ENCODE measurements around the gene SLC51B. TPM values are rescaled to one million over a fixed set of nuclear protein-coding genes. Genes with fewer than 3 reads are reported as not detected.
A peak's percentile ranks its signal among the peaks of the same experiment; 100 is the strongest.
"Not testable (repeated sequence)": the region's sequence is repeated elsewhere in the genome, so short reads cannot be mapped to it uniquely, and the experiment has no call there.

SLC51B gene
- total RNA-seq, 2 experiments from 2014 or later, result not detected

- DNase-seq (no peak), ATAC-seq (no peak)
- H3K36me3 Mint-ChIP-seq, result peaks cover 9% of the 10 kb centered on the region
- H3K4me1 Mint-ChIP-seq, result peaks cover 25% of the 10 kb centered on the region
- no peak overlapping the region for H3K27ac Mint-ChIP-seq
- peak overlapping the region; percentile 89 for H3K4me3 Mint-ChIP-seq
- CTCF ChIA-PET, result no interaction called here
- peaks cover 20% of the 10 kb centered on the region for H3K27me3 Mint-ChIP-seq
- no peaks in the 10 kb centered on the region for H3K9me3 Mint-ChIP-seq (ENCODE audit: low read depth)
Measured at GRCh38 chr15:65029736-65030208, 15.4 kb upstream of the SLC51B start.

- peak; percentile 58 for DNase-seq
- peaks cover 20% of the 10 kb centered on the region for H3K27me3 Mint-ChIP-seq
- no peaks in the 10 kb centered on the region for H3K36me3 Mint-ChIP-seq
- H3K4me3 Mint-ChIP-seq, result no peak overlapping the region
- no peaks in the 10 kb centered on the region for H3K9me3 Mint-ChIP-seq (ENCODE audit: low read depth)
- H3K27ac Mint-ChIP-seq, result no peak overlapping the region
- peaks cover 17% of the 10 kb centered on the region for H3K4me1 Mint-ChIP-seq
- CTCF ChIA-PET, result interaction anchor here (0.9 to 2.3 kb wide), 16 partner anchors 10 to 352 kb away, joined by 3 to 16 read pairs (median 5); partner anchors contain the start of genes KBTBD13 and PARP16
- peak; percentile 27 for ATAC-seq
Measured at GRCh38 chr15:65032801-65033537, 12.2 kb upstream of the SLC51B start.

- Mint-ChIP-seq H3K4me1 (peaks cover 11% of the 10 kb centered on the region), H3K27ac (no peak overlapping the region), H3K36me3 (no peaks in the 10 kb centered on the region), H3K27me3 (peaks cover 20% of the 10 kb centered on the region), H3K9me3 (ENCODE audit: low read depth) (no peaks in the 10 kb centered on the region), H3K4me3 (no peak overlapping the region)
- ATAC-seq (no peak), DNase-seq (no peak)
- CTCF ChIA-PET, result interaction anchor here (0.6 to 2.3 kb wide), 24 partner anchors 9 to 351 kb away, joined by 3 to 16 read pairs (median 5); partner anchors contain the start of genes KBTBD13 and PARP16
Measured at GRCh38 chr15:65033659-65034269, 11.4 kb upstream of the SLC51B start.

GRCh38 chr15:65034719-65035118 is 10.5 kb upstream of the SLC51B start:
- Mint-ChIP-seq H3K27me3 (peaks cover 20% of the 10 kb centered on the region), H3K27ac (no peak overlapping the region), H3K4me3 (no peak overlapping the region), H3K9me3 (ENCODE audit: low read depth) (no peaks in the 10 kb centered on the region), H3K36me3 (no peaks in the 10 kb centered on the region), H3K4me1 (peaks cover 11% of the 10 kb centered on the region)
- no peak for DNase-seq
- ATAC-seq, result no peak
- CTCF ChIA-PET, result interaction anchor here (1.0 to 2.3 kb wide), 13 partner anchors 8 to 350 kb away, joined by 3 to 16 read pairs (median 6); partner anchors contain the start of genes PARP16 and PDCD7

- Mint-ChIP-seq H3K9me3 (ENCODE audit: low read depth) (no peaks in the 10 kb centered on the region), H3K4me3 (no peak overlapping the region), H3K4me1 (peaks cover 9% of the 10 kb centered on the region), H3K27me3 (peaks cover 7% of the 10 kb centered on the region), H3K27ac (no peak overlapping the region), H3K36me3 (no peaks in the 10 kb centered on the region)
- CTCF ChIA-PET, result no interaction called here
- DNase-seq, result no peak
- ATAC-seq, result no peak
Measured at GRCh38 chr15:65037309-65037708, 7.9 kb upstream of the SLC51B start.

- CTCF ChIA-PET, result interaction anchor here (1.3 kb wide), 1 partner anchor 63 kb away, joined by 3 read pairs; no protein-coding TSS in a partner anchor
- H3K4me1 Mint-ChIP-seq, result peaks cover 5% of the 10 kb centered on the region
Measured at GRCh38 chr15:65038428-65038827, 6.8 kb upstream of the SLC51B start.

GRCh38 chr15:65038836-65039235 is 6.4 kb upstream of the SLC51B start:
- ATAC-seq (no peak), DNase-seq (no peak)
- Mint-ChIP-seq H3K27ac (no peak overlapping the region), H3K9me3 (ENCODE audit: low read depth) (no peaks in the 10 kb centered on the region), H3K4me3 (no peak overlapping the region), H3K36me3 (no peaks in the 10 kb centered on the region), H3K27me3 (no peaks in the 10 kb centered on the region), H3K4me1 (peaks cover under 1% of the 10 kb centered on the region)
- CTCF ChIA-PET, result interaction anchor here (1.3 kb wide), 1 partner anchor 63 kb away, joined by 3 read pairs; no protein-coding TSS in a partner anchor

More at GRCh38 chr15:65038428-65038827, 6.8 kb upstream of the SLC51B start:
- Mint-ChIP-seq H3K36me3 (no peaks in the 10 kb centered on the region), H3K27me3 (no peaks in the 10 kb centered on the region), H3K4me3 (no peak overlapping the region), H3K27ac (no peak overlapping the region), H3K9me3 (ENCODE audit: low read depth) (no peaks in the 10 kb centered on the region)
- ATAC-seq, result no peak
- no peak for DNase-seq

- no peaks in the 10 kb centered on the region for H3K9me3 Mint-ChIP-seq (ENCODE audit: low read depth)
- DNase-seq, result no peak
- no peaks in the 10 kb centered on the region for H3K36me3 Mint-ChIP-seq
- H3K27me3 Mint-ChIP-seq, result no peaks in the 10 kb centered on the region
- H3K4me3 Mint-ChIP-seq, result no peak overlapping the region
- no peaks in the 10 kb centered on the region for H3K4me1 Mint-ChIP-seq
- CTCF ChIA-PET, result interaction anchor here (0.9 kb wide), 1 partner anchor 61 kb away, joined by 3 read pairs; no protein-coding TSS in a partner anchor
- ATAC-seq, result no peak
- H3K27ac Mint-ChIP-seq, result no peak overlapping the region
Measured at GRCh38 chr15:65040461-65040860, 4.7 kb upstream of the SLC51B start.

GRCh38 chr15:65041787-65042186 is 3.4 kb upstream of the SLC51B start:
- Mint-ChIP-seq H3K9me3 (ENCODE audit: low read depth) (no peaks in the 10 kb centered on the region), H3K36me3 (no peaks in the 10 kb centered on the region), H3K27ac (no peak overlapping the region), H3K4me3 (no peak overlapping the region), H3K4me1 (no peaks in the 10 kb centered on the region), H3K27me3 (no peaks in the 10 kb centered on the region)
- DNase-seq (no peak), ATAC-seq (no peak)
- CTCF ChIA-PET, result interaction anchor here (1.3 to 1.9 kb wide), 3 partner anchors 8 to 37 kb away, joined by 3 to 9 read pairs (median 5); no protein-coding TSS in a partner anchor

- H3K4me3 Mint-ChIP-seq, result no peak overlapping the region
- H3K4me1 Mint-ChIP-seq, result no peaks in the 10 kb centered on the region
- no peak for ATAC-seq
- DNase-seq, result no peak
- no peaks in the 10 kb centered on the region for H3K27me3 Mint-ChIP-seq
- H3K27ac Mint-ChIP-seq, result no peak overlapping the region
- no peaks in the 10 kb centered on the region for H3K9me3 Mint-ChIP-seq (ENCODE audit: low read depth)
- CTCF ChIA-PET, result interaction anchor here (0.6 to 2.2 kb wide), 6 partner anchors 9 to 241 kb away, joined by 3 to 18 read pairs (median 4); no protein-coding TSS in a partner anchor
- no peaks in the 10 kb centered on the region for H3K36me3 Mint-ChIP-seq
Measured at GRCh38 chr15:65042776-65043327, 2.3 kb upstream of the SLC51B start.

GRCh38 chr15:65044218-65044617 is 969 bp upstream of the SLC51B start:
- DNase-seq; H3K27me3 Mint-ChIP-seq; H3K4me3 Mint-ChIP-seq; H3K36me3 Mint-ChIP-seq; H3K4me1 Mint-ChIP-seq; H3K9me3 Mint-ChIP-seq (ENCODE audit: low read depth); H3K27ac Mint-ChIP-seq; ATAC-seq: not testable (repeated sequence)
- CTCF ChIA-PET, result interaction anchor here (2.2 kb wide), 1 partner anchor 9 kb away, joined by 18 read pairs; no protein-coding TSS in a partner anchor

GRCh38 chr15:65048241-65048640 is 3.1 kb downstream of the SLC51B start:
- no peak overlapping the region for H3K4me3 Mint-ChIP-seq
- ATAC-seq (no peak), DNase-seq (no peak)
- CTCF ChIA-PET, result interaction anchor here (1.0 kb wide), 1 partner anchor 38 kb away, joined by 3 read pairs; no protein-coding TSS in a partner anchor
- H3K4me1 Mint-ChIP-seq, result peaks cover 15% of the 10 kb centered on the region
- H3K27ac Mint-ChIP-seq, result no peak overlapping the region
- H3K36me3 Mint-ChIP-seq, result no peaks in the 10 kb centered on the region
- H3K27me3 Mint-ChIP-seq, result peaks cover 3% of the 10 kb centered on the region
- H3K9me3 Mint-ChIP-seq (ENCODE audit: low read depth), result no peaks in the 10 kb centered on the region

- H3K4me3 Mint-ChIP-seq, result no peak overlapping the region
- H3K9me3 Mint-ChIP-seq (ENCODE audit: low read depth), result no peaks in the 10 kb centered on the region
- ATAC-seq (peak; percentile 99), DNase-seq (peak; percentile 90)
- CTCF ChIA-PET, result interaction anchor here (1.5 kb wide), 1 partner anchor 15 kb away, joined by 6 read pairs; no protein-coding TSS in a partner anchor
- no peaks in the 10 kb centered on the region for H3K36me3 Mint-ChIP-seq
- H3K4me1 Mint-ChIP-seq, result peaks cover 17% of the 10 kb centered on the region
- H3K27me3 Mint-ChIP-seq, result peaks cover 3% of the 10 kb centered on the region
- H3K27ac Mint-ChIP-seq, result no peak overlapping the region
Measured at GRCh38 chr15:65049418-65049840, 4.2 kb downstream of the SLC51B start.

Measured in activated CD8-positive, alpha-beta memory T cell treated with anti-CD3 and anti-CD28 coated beads, Interleukin-2, amount 10 ng/mL, durations not matched to agents 7 days and 5 days (primary cell).